BE2C (cell line): ENCODE results near the gene NOX5.

Experiments
- DNase-seq: peaks from one replicate; pipeline ENCODE4 v3.0.0-alpha.2; 2020
- H3K27me3 ChIP-seq: fragments of 250-450 bp; sonication (Bioruptor Pico); 2 replicates; pipeline ENCODE4 v1.5.1; 2020; ENCODE audit warnings: mild to moderate bottlenecking
- H3K36me3 ChIP-seq: fragments of 250-450 bp; sonication (Bioruptor Pico); 2 replicates; pipeline ENCODE4 v1.5.1; 2020; ENCODE audit warnings: mild to moderate bottlenecking
- H3K4me1 ChIP-seq: fragments of 250-450 bp; sonication (Bioruptor Pico); 2 replicates; pipeline ENCODE4 v1.5.1; 2020
- H3K4me3 ChIP-seq: 2 replicates; pipeline ENCODE4 v1.5.1; 2011; ENCODE audit warnings: low read depth, low read length
- H3K9me3 ChIP-seq: fragments of 250-450 bp; sonication (Bioruptor Pico); 2 replicates; pipeline ENCODE4 v1.5.1; 2020
- TF ChIP-seq, protein P1 (sequence below): IDR thresholded peaks from 2 replicates; pipeline ENCODE4 v1.5.1; 2012; ENCODE audit warnings: mild to moderate bottlenecking, low read depth, low read length

Gene NOX5

DNA sequence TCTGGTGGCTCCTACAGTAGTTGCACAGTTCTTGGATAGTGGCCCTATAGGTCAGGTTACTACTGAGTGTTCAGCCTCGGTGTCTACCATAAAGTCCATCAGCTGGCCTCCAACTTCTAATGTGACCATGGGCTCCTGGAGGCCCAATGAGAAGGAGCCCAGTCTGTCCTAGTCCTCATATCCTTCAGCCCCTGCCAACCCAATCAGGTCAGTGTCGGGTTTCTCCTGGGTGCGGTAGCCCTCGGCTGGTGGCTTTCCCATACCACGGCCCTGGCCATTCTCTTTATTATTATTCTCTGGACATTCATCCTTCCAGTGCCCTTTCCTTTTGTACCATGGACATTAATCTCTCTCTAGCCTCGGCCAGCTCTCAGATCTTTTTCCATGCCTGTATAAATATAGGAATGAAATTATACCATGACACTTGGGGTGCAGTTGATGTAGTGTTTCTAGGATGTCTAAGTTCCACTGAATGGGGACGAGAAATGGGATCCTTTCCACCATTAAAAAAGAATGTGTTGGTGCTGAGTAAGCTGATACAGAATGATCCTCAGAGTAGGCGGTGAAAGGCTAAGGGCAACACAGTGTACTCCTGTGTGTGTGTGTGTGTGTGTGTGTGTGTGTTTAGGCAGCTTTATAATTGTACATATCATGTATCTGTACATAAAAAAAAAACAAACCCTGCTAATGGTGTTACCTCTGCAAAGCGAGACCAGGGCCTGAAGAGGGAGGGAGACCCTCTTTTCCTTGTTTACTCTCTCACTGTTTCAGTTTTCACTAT, 19.3 kb upstream of the NOX5 start:
- DNase-seq = no peak
- TF ChIP-seq, protein P1, sequence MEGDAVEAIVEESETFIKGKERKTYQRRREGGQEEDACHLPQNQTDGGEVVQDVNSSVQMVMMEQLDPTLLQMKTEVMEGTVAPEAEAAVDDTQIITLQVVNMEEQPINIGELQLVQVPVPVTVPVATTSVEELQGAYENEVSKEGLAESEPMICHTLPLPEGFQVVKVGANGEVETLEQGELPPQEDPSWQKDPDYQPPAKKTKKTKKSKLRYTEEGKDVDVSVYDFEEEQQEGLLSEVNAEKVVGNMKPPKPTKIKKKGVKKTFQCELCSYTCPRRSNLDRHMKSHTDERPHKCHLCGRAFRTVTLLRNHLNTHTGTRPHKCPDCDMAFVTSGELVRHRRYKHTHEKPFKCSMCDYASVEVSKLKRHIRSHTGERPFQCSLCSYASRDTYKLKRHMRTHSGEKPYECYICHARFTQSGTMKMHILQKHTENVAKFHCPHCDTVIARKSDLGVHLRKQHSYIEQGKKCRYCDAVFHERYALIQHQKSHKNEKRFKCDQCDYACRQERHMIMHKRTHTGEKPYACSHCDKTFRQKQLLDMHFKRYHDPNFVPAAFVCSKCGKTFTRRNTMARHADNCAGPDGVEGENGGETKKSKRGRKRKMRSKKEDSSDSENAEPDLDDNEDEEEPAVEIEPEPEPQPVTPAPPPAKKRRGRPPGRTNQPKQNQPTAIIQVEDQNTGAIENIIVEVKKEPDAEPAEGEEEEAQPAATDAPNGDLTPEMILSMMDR = no peak
- H3K9me3 ChIP-seq = no peaks in the 10 kb centered on the region
- no peak overlapping the region for H3K4me3 ChIP-seq
- H3K4me1 ChIP-seq = peaks cover 27% of the 10 kb centered on the region
- H3K36me3 ChIP-seq = no peaks in the 10 kb centered on the region
- no peaks in the 10 kb centered on the region for H3K27me3 ChIP-seq

DNA sequence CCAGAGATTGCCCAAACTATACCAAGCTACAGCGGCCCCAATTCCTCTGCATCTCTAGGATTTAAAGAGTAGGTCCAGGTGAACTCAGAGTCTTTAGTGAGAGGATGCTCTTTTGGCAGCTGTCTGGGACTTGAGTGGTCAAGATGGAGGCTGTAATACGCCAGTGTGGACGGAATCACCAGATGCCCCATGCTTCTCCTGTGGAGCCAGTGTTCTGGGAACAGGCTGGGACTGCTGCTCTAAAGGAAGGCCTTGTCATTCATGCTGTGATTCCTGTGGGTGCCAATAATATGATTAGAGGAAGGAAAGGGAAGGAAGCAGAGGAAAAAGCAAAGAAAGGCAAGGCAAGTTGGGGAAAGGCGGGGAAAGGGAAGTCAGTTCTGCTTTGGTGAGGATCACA, 17.4 kb upstream of the NOX5 start:
- H3K4me1 ChIP-seq = peaks cover 11% of the 10 kb centered on the region
- H3K4me3 ChIP-seq = no peak overlapping the region
- H3K36me3 ChIP-seq = no peaks in the 10 kb centered on the region
- no peak for DNase-seq
- H3K9me3 ChIP-seq = no peaks in the 10 kb centered on the region
- TF ChIP-seq, protein P1 = no peak
- no peaks in the 10 kb centered on the region for H3K27me3 ChIP-seq

DNA sequence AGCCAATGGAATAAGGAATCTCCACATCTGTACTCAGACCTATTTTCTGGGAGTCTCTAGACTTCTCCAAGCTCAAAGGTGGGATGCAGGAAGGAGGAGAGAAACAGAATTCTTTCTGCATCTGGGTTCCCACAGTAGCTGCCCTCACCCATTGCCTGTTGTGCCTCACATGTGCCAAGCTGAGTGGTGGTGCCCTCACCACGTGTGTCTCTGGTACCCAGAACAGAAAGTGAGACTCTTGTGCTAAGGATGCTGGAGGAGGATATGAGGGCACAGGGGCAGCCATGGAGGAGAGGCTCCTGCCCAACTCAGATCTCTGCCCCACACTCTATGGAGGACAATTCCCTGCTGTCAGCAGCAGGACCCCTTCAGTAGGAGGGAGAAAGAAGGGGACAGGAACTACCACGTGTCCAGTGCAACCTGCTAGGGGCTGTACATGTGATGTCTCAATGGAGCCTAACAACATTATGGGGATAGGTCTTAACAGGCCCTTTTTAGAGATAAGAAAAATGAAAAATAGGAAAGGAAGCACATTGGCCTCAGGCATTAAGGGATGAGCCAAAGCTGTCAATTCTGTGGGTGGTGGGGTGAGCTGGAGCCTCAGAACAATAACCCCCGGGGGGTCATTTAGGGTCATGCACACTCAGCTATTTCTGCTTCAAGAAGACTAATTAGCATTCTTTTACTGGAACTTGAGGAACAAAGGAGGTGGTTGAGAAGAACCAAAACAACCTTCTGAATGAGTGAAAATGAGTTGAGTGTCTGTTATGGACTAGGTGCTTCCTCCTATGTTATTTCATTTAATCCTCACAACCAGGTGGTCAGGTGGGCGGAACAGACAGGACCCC, 16.3 kb upstream of the NOX5 start:
- Histone ChIP-seq H3K4me3 (no peak overlapping the region), H3K27me3 (no peaks in the 10 kb centered on the region), H3K36me3 (no peaks in the 10 kb centered on the region), H3K9me3 (no peaks in the 10 kb centered on the region), H3K4me1 (peaks cover 4% of the 10 kb centered on the region; the same call in 1 of the 2 replicates)
- no peak for DNase-seq
- TF ChIP-seq, protein P1 = no peak

DNA sequence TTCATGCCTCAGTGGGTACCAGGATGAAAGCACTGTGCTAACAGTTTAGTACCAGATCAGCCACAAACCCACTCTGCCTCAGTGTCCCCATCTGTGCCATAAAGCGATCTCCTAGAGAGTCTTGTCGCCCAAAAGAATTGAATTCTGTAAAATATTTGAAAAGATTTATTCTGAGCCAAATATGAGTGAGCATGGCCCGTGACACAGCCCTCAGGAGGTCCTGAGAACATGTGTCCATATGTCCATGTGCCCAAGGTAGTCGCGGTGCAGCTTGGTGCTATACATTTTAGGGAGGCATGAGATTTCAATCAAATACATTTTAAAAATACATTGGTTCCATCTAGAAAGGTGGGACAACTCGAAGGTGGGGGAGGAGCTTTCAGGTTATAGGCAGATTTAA, 15.4 kb upstream of the NOX5 start:
- Histone ChIP-seq H3K9me3 (no peaks in the 10 kb centered on the region), H3K27me3 (no peaks in the 10 kb centered on the region), H3K36me3 (no peaks in the 10 kb centered on the region), H3K4me3 (no peak overlapping the region), H3K4me1 (peaks cover 4% of the 10 kb centered on the region; the same call in 1 of the 2 replicates)
- TF ChIP-seq, protein P1 = no peak
- no peak for DNase-seq

DNA sequence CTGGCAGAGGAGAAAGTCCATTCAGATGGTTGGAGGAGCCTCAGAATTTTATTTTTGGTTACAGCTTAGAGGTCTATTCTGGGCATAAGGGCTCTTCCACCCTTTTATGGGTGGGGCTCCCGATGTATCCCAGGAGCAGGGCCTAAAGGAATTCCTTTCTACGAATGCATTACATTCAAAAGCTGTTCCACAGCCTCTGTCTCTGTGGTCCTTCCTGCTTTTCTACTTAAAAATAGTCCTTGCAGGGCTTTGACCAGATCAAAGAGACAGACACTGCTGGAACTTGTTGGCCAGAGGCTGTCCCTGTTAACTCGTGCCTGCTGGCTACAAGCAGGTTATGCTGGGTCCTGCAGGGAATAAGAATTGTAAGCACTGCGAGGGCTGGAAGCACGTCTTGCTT, 14.4 kb upstream of the NOX5 start:
- no peaks in the 10 kb centered on the region for H3K27me3 ChIP-seq
- no peaks in the 10 kb centered on the region for H3K9me3 ChIP-seq
- DNase-seq = no peak
- no peaks in the 10 kb centered on the region for H3K36me3 ChIP-seq
- no peak overlapping the region for H3K4me3 ChIP-seq
- TF ChIP-seq, protein P1 = no peak
- H3K4me1 ChIP-seq = peaks cover 4% of the 10 kb centered on the region; the same call in 1 of the 2 replicates
